Stomach (tissue), 4 donors: ENCODE data around the gene SMC1B.

Experiments used
- CTCF ChIP-seq, 7 experiments: fragments of 450-650 bp in 4 of 7; fragments of 200-600 bp in 3 of 7; sonication (generic) in 3 of 7; IDR thresholded peaks; one replicate each; pipeline ENCODE4 v1.5.1; 2016 to 2019; ENCODE audit warnings: antibody characterized with exemption in 7 of 7, control low read depth in 2 of 7, mild to moderate bottlenecking in 1 of 7
- EP300 ChIP-seq: sonication (generic); formaldehyde crosslinking; IDR thresholded peaks from one replicate; pipeline ENCODE4 v1.6.1; 2017; ENCODE audit warnings: antibody characterized with exemption
- POLR2A ChIP-seq, 4 donors: fragments of 450-650 bp; IDR thresholded peaks; one replicate each; pipeline ENCODE4 v1.6.1; 2016; ENCODE audit warnings: antibody characterized with exemption in 4 of 4, control low read depth in 2 of 4, mild to moderate bottlenecking in 1 of 4, moderate library complexity in 1 of 4
- POLR2AphosphoS5 ChIP-seq, 3 donors: sonication (generic); formaldehyde crosslinking; IDR thresholded peaks; one replicate each; pipeline ENCODE4 v1.6.1; 2016; ENCODE audit warnings: antibody characterized with exemption in 3 of 3

- TF ChIP-seq CTCF (IDR thresholded peaks at IDR 0.05) (no peak), POLR2AphosphoS5 (IDR thresholded peaks at IDR 0.05) (no peak), POLR2A (IDR thresholded peaks at IDR 0.05) (no peak), EP300 (no peak)
These were observed 82.9 kb downstream of the SMC1B start for GRCh38 chr22:45330548-45330947.
